Skeletal muscle cell (primary cell): Measurements from ENCODE around the gene CLHC1.
"Not testable (repeated sequence)": the region's sequence is repeated elsewhere in the genome, so short reads cannot be mapped to it uniquely, and the experiment has no call there.

ENCODE experiments used
- DNase-seq: peaks from one replicate; pipeline ENCODE4 v3.0.0-alpha.2; 2010; ENCODE audit warnings: low read depth
- H3K4me3 ChIP-seq: 2 replicates; pipeline ENCODE4 v1.5.1; 2011; ENCODE audit warnings: low read depth, mild to moderate bottlenecking, control low read depth, low read length, moderate library complexity

CLHC1 gene

GRCh38 chr2:55140316-55141219 is 91.5 kb downstream of the CLHC1 start:
- DNase-seq, result no peak

GRCh38 chr2:55139305-55139704 is 92.8 kb downstream of the CLHC1 start:
- no peak overlapping the region for H3K4me3 ChIP-seq
- no peak for DNase-seq

More at GRCh38 chr2:55140316-55141219, 91.5 kb downstream of the CLHC1 start:
- H3K4me3 ChIP-seq, result no peak overlapping the region

DNA sequence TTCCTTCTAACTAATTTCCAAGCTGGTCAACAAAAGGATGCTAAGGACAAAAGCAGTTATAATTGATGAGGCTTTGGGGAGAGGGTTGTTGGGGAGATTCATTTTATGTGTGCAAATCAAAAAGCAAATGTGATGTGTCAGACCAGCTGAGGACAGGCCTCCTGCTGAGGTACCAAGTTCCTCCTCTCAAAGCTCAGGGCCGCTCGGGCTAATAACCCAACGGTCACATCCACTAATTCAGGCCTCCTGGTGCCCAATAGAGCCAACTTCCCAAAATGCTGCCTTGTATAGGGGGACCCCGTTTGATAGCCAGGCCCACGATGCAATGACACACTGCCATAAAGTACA is 93.2 kb downstream of the CLHC1 start:
- DNase-seq, result no peak
- H3K4me3 ChIP-seq, result no peak overlapping the region

- no peak overlapping the region for H3K4me3 ChIP-seq
- no peak for DNase-seq
These were observed 93.8 kb downstream of the CLHC1 start for GRCh38 chr2:55138014-55138881.

GRCh38 chr2:55137024-55137958 is 94.8 kb downstream of the CLHC1 start:
- DNase-seq, result no peak
- H3K4me3 ChIP-seq, result no peak overlapping the region

- H3K4me3 ChIP-seq, result no peak overlapping the region
- DNase-seq, result no peak
These were observed 96.0 kb downstream of the CLHC1 start for GRCh38 chr2:55136138-55136541.

DNA sequence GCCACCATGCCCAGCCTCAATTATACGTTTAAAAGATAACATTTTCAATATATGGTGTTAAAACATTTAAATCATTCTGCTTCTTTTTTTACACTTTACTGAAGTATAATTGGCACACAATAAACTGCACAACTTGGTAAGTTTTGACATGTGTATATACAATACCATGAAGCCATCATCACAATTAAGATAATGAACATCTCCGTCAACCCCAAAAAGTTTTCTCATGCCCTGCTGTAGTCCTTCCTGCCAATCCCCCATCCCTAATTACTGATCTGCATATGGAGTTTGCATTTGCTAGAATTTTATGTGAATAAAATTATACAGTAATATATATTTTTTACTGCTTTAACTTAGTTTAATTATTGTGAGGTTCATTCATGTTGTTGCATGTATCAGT is 96.6 kb downstream of the CLHC1 start:
- no peak overlapping the region for H3K4me3 ChIP-seq
- DNase-seq, result no peak

GRCh38 chr2:55134316-55134706 is 97.8 kb downstream of the CLHC1 start:
- no peak overlapping the region for H3K4me3 ChIP-seq
- DNase-seq, result no peak

DNA sequence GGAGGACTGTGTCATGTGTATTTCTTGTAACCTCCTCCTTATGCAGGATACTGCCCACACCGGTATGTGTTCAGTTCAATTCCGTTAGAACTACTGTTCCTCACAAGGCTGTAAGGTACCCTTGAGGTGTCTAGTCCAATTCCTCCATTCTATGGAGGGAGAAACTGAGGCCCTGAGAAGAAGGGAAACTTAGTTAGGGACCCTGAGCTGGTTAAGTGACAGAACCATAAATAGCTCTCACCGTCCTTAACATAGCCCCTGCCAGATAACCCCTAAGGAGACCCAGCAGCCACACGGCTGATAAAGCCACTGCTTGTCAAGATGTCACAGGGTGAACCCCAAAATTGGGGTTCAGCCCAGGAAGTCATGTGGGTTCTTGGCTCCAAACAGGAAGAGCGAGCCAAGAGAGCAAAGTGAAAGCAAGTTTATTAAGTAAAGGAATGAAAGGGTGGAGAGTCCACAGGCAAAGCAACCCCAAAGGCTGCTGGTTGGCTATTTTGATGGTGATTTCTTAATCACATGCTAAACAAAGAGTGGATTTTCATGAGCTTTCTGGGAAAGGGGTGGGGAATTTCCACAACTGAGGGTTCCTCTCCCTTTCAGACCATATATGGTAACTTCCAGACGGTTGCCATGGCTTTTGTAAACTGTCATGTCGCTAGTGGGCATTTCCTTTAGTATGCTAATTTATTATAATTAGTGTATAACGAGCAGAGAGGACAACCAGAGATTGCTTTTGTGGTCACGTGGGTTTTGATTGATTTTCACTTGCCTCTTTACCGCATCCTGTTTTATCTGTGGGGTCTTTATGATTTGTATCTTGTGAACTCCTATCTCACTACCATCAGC is 98.4 kb downstream of the CLHC1 start:
- H3K4me3 ChIP-seq, result peak overlapping the region; percentile 18
- DNase-seq, result no peak

GRCh38 chr2:55130849-55131248 is 101.2 kb downstream of the CLHC1 start:
- no peak overlapping the region for H3K4me3 ChIP-seq
- no peak for DNase-seq

DNA sequence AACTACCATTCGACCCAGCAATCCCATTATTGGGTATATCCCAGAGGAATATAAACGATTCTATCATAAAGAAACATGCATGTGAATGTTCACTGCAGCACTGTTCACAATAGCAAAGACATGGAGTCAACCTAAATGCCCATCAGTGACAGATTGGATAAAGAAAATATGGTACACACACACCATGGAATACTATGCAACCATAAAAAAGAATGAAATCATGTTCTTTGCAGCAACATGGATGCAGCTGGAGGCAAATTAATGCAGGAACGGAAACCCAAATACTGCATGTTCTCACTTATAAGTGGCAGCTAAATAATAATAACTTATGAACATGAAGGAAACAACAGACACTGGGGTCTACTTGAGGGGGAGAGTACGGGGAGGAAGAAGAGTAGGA is 105.5 kb downstream of the CLHC1 start:
- not testable (repeated sequence) for H3K4me3 ChIP-seq, DNase-seq
